SU-DHL-6 (cell line): ENCODE results near the gene FGF7.

Source experiments
- H2AFZ ChIP-seq: fragments of 200-600 bp; sonication (generic); 2 replicates; pipeline ENCODE4 v1.6.1; 2014; ENCODE audit warnings: low read depth, mild to moderate bottlenecking, moderate library complexity, mixed read lengths, antibody characterized with exemption, low read length; ENCODE audit not compliant: severe bottlenecking
- H3F3A ChIP-seq: fragments of 200-600 bp; shearing (Covaris generic); 2 replicates; pipeline ENCODE4 v1.6.0; 2016; ENCODE audit warnings: antibody characterized with exemption, mild to moderate bottlenecking; ENCODE audit not compliant: insufficient read depth
- H3K27ac ChIP-seq: fragments of 200-600 bp; sonication (generic); 2 replicates; pipeline ENCODE4 v1.5.1; 2016; ENCODE audit warnings: low read depth, mild to moderate bottlenecking, low read length, moderate library complexity, mixed read lengths
- H3K27me3 ChIP-seq: fragments of 200-600 bp; sonication (generic), shearing (Covaris generic); 2 replicates; pipeline ENCODE4 v1.6.0; 2014; ENCODE audit warnings: mild to moderate bottlenecking, low read length
- H3K36me3 ChIP-seq: fragments of 200-600 bp; sonication (generic); 2 replicates; pipeline ENCODE4 v1.6.1; 2014; ENCODE audit warnings: mild to moderate bottlenecking, low read length, mixed read lengths
- H3K4me2 ChIP-seq: fragments of 300-600, 200-600 bp; shearing (Covaris generic), sonication (generic); 2 replicates; pipeline ENCODE4 v1.6.0; 2014; ENCODE audit warnings: low read length, low read depth, mild to moderate bottlenecking; ENCODE audit not compliant: poor library complexity, severe bottlenecking
- H3K4me3 ChIP-seq: fragments of 200-600 bp; sonication (generic); 2 replicates; pipeline ENCODE4 v1.5.1; 2014; ENCODE audit warnings: antibody characterized with exemption, low read length, mild to moderate bottlenecking, mixed read lengths; ENCODE audit not compliant: insufficient read depth, poor library complexity, severe bottlenecking
- H3K79me2 ChIP-seq: fragments of 200-600 bp; sonication (generic); 2 replicates; pipeline ENCODE4 v1.6.1; 2014; ENCODE audit warnings: mild to moderate bottlenecking, low read length, moderate library complexity; ENCODE audit not compliant: insufficient read depth
- H3K9ac ChIP-seq: fragments of 200-600 bp; sonication (generic); 2 replicates; pipeline ENCODE4 v1.7.0; 2014; ENCODE audit warnings: mild to moderate bottlenecking, low read length
- H3K9me2 ChIP-seq: fragments of 200-600 bp; sonication (generic); replicated peaks from 2 replicates; pipeline ENCODE4 v1.6.1; 2014; ENCODE audit warnings: low read length; ENCODE audit not compliant: insufficient read depth
- H3K9me3 ChIP-seq: fragments of 200-600 bp; sonication (generic); 2 replicates; pipeline ENCODE4 v1.6.1; 2014; ENCODE audit warnings: low read length, mixed read lengths; ENCODE audit not compliant: insufficient read depth
- H4K20me1 ChIP-seq: fragments of 200-600 bp; sonication (generic); 2 replicates; pipeline ENCODE4 v1.6.1; 2014; ENCODE audit warnings: low read depth, mild to moderate bottlenecking, antibody characterized with exemption, low read length, moderate library complexity, mixed read lengths
- EZH2phosphoT487 ChIP-seq: fragments of 200-600 bp; sonication (generic), shearing (Covaris generic); conservative IDR thresholded peaks from 2 replicates; pipeline ENCODE4 v1.6.1; 2018; ENCODE audit warnings: mild to moderate bottlenecking, antibody characterized with exemption, low read length, moderate library complexity, mixed read lengths
- TF ChIP-seq, protein P1 (sequence below): fragments of 200-600 bp; sonication (generic); IDR thresholded peaks from one replicate; pipeline ENCODE4 v1.5.1; 2017; ENCODE audit warnings: antibody characterized with exemption, mild to moderate bottlenecking, low read length, moderate library complexity; ENCODE audit not compliant: insufficient read depth, poor library complexity, severe bottlenecking

The FGF7 gene

DNA sequence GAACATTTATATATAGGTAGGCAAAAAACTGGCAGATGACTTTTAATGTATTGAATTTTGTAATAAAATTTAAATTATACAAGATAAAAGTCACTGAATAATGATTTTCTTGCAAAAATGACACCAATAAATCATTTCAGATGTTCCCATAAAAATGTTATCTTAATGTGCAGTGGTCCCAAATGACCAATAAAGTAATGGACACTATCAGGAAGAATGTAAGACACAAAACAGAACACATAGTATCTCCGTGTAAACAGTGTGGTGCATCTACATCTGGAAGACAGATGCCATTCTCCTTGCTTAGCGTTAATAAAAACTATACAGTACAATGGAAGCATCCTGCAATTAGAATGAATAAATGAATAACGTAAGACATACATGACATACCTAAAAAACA lies 41.5 kb downstream of the FGF7 start:
- H3K9me3 ChIP-seq, result no peaks in the 10 kb centered on the region
- no peak overlapping the region for H3K4me3 ChIP-seq
- H3F3A ChIP-seq, result no peaks in the 10 kb centered on the region
- H3K9ac ChIP-seq, result no peak overlapping the region
- H4K20me1 ChIP-seq, result no peaks in the 10 kb centered on the region
- H3K4me2 ChIP-seq, result no peak overlapping the region
- H3K79me2 ChIP-seq, result no peaks in the 10 kb centered on the region
- H3K36me3 ChIP-seq, result no peaks in the 10 kb centered on the region
- no peak overlapping the region for H2AFZ ChIP-seq
- TF ChIP-seq, protein P1, sequence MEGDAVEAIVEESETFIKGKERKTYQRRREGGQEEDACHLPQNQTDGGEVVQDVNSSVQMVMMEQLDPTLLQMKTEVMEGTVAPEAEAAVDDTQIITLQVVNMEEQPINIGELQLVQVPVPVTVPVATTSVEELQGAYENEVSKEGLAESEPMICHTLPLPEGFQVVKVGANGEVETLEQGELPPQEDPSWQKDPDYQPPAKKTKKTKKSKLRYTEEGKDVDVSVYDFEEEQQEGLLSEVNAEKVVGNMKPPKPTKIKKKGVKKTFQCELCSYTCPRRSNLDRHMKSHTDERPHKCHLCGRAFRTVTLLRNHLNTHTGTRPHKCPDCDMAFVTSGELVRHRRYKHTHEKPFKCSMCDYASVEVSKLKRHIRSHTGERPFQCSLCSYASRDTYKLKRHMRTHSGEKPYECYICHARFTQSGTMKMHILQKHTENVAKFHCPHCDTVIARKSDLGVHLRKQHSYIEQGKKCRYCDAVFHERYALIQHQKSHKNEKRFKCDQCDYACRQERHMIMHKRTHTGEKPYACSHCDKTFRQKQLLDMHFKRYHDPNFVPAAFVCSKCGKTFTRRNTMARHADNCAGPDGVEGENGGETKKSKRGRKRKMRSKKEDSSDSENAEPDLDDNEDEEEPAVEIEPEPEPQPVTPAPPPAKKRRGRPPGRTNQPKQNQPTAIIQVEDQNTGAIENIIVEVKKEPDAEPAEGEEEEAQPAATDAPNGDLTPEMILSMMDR, result no peak
- TF ChIP-seq EZH2phosphoT487, result no peak
- H3K27me3 ChIP-seq, result no peaks in the 10 kb centered on the region
- no peak overlapping the region for H3K27ac ChIP-seq
- no peaks in the 10 kb centered on the region for H3K9me2 ChIP-seq

- TF ChIP-seq, protein P1, result no peak
- TF ChIP-seq EZH2phosphoT487, result no peak
- Histone ChIP-seq H3K9me3 (no peaks in the 10 kb centered on the region), H3F3A (no peaks in the 10 kb centered on the region), H3K36me3 (no peaks in the 10 kb centered on the region), H2AFZ (no peak overlapping the region), H3K9me2 (no peaks in the 10 kb centered on the region), H3K27ac (no peak overlapping the region), H3K4me3 (no peak overlapping the region), H3K79me2 (no peaks in the 10 kb centered on the region), H3K4me2 (no peak overlapping the region), H4K20me1 (no peaks in the 10 kb centered on the region), H3K9ac (no peak overlapping the region), H3K27me3 (no peaks in the 10 kb centered on the region)
Observed at GRCh38 chr15:49466119-49466518, 43.1 kb downstream of the FGF7 start.

DNA sequence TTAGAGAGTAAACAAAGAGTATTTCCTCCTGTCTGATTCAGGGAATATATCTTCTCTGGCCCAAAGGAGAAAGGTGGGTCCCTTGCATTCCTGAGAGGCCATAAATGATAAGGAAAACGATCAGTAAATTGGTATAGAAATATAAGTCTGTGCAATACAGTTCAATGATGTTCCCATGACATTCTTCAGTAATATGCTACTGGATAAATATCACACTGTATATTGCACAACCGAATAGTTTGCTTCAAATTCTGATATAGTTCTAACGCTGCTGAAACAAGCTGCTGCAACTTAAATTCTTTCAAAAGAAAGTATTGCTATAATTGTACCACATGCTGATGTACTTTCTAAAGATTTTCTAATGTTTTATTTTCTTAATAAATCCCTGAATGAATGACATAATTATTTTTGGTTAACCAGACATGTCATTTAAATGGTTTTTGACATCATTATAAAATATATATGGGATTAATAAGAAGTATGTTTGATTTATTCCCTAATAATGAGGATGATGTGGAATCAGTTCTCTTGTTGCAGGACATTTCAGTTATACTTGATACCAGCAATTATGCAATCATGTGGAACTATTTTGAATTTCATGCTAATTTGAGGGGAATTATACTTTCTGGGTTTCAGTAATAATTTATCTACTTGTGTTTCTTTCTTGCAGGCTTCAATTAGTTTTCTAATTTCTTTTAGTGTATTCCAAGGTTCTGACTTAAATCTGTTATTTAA lies 44.9 kb downstream of the FGF7 start:
- H3K36me3 ChIP-seq, result no peaks in the 10 kb centered on the region
- H2AFZ ChIP-seq, result no peak overlapping the region
- no peak overlapping the region for H3K27ac ChIP-seq
- H3K27me3 ChIP-seq, result no peaks in the 10 kb centered on the region
- H3K4me3 ChIP-seq, result no peak overlapping the region
- no peaks in the 10 kb centered on the region for H3K9me2 ChIP-seq
- H3K79me2 ChIP-seq, result no peaks in the 10 kb centered on the region
- no peaks in the 10 kb centered on the region for H3F3A ChIP-seq
- H3K9ac ChIP-seq, result no peak overlapping the region
- no peak for TF ChIP-seq EZH2phosphoT487
- TF ChIP-seq, protein P1, result no peak
- H3K4me2 ChIP-seq, result no peak overlapping the region
- H4K20me1 ChIP-seq, result no peaks in the 10 kb centered on the region
- H3K9me3 ChIP-seq, result no peaks in the 10 kb centered on the region
